Stimulated activated CD8-positive, alpha-beta memory T cell treated with anti-CD3 and anti-CD28 coated beads, Interleukin-7, amount 100 ng/mL, for 4 hours (primary cell): ENCODE results near the gene HRC.
"Not testable (repeated sequence)": the region's sequence is repeated elsewhere in the genome, so short reads cannot be mapped to it uniquely, and the experiment has no call there.

Experiments used
- DNase-seq, 2 donors: peaks; one replicate each; pipeline ENCODE4 v3.0.0-alpha.2; 2020; ENCODE audit warnings: low read depth in 2 of 2

HRC gene

GRCh38 chr19:49155005-49155819 lies at the start of gene HRC:
Gene HRC, minus strand, starts transcription at chr19:49155396. Its CDS starts 159 bp downstream, at chr19:49155237.
- DNase-seq, result no peak

GRCh38 chr19:49201042-49201441 lies 45.8 kb upstream of the HRC start:
- DNase-seq, result no peak

GRCh38 chr19:49200238-49200862 lies 45.2 kb upstream of the HRC start:
- no peak for DNase-seq

GRCh38 chr19:49196527-49197240 lies 41.5 kb upstream of the HRC start:
- DNase-seq, result no peak

GRCh38 chr19:49194408-49194807 lies 39.2 kb upstream of the HRC start:
- DNase-seq, result no peak

GRCh38 chr19:49193822-49194394 lies 38.7 kb upstream of the HRC start:
- DNase-seq, result no peak

GRCh38 chr19:49190781-49191180 lies 35.6 kb upstream of the HRC start:
- no peak for DNase-seq

- DNase-seq, result no peak
Measured at GRCh38 chr19:49189259-49189658, 34.1 kb upstream of the HRC start.

GRCh38 chr19:49188626-49189200 lies 33.5 kb upstream of the HRC start:
- DNase-seq, result no peak

- no peak for DNase-seq
Measured at GRCh38 chr19:49186108-49186507, 30.9 kb upstream of the HRC start.

- no peak for DNase-seq
Measured at GRCh38 chr19:49182848-49183375, 27.7 kb upstream of the HRC start.

- not testable (repeated sequence) for DNase-seq
Measured at GRCh38 chr19:49182010-49182847, 27.0 kb upstream of the HRC start.

GRCh38 chr19:49180659-49181058 lies 25.5 kb upstream of the HRC start:
- no peak for DNase-seq

GRCh38 chr19:49173198-49173597 lies 18.0 kb upstream of the HRC start:
- DNase-seq, result no peak

- DNase-seq, result no peak
Measured at GRCh38 chr19:49168421-49168820, 13.2 kb upstream of the HRC start.

GRCh38 chr19:49167857-49168409 lies 12.7 kb upstream of the HRC start:
- DNase-seq, result no peak

GRCh38 chr19:49165865-49166301 lies 10.7 kb upstream of the HRC start:
- no peak for DNase-seq

- DNase-seq, result no peak
Measured at GRCh38 chr19:49165111-49165750, 10.0 kb upstream of the HRC start.

- no peak for DNase-seq
Measured at GRCh38 chr19:49161987-49162386, 6.8 kb upstream of the HRC start.
